Esophagus muscularis mucosa (tissue), 4 donors: ENCODE measurements around the gene CST1.

Experiments used
- EP300 ChIP-seq: sonication (generic); formaldehyde crosslinking; IDR thresholded peaks from one replicate; pipeline ENCODE4 v1.6.1; 2017; ENCODE audit warnings: antibody characterized with exemption
- POLR2A ChIP-seq: fragments of 450-650 bp; IDR thresholded peaks from one replicate; pipeline ENCODE4 v1.6.1; 2017; ENCODE audit warnings: antibody characterized with exemption, moderate library complexity, mild to moderate bottlenecking, low read depth
- POLR2AphosphoS5 ChIP-seq, 2 donors: sonication (generic); formaldehyde crosslinking; IDR thresholded peaks; one replicate each; pipeline ENCODE4 v1.6.1; 2017; ENCODE audit warnings: antibody characterized with exemption in 2 of 2
- TF ChIP-seq, protein P1 (sequence below), 3 experiments: fragments of 200-600 bp in 2 of 3; fragments of 450-650 bp in 1 of 3; sonication (generic) in 2 of 3; IDR thresholded peaks; one replicate each; pipeline ENCODE4 v1.5.1; 2017 to 2019; ENCODE audit warnings: antibody characterized with exemption in 3 of 3, mild to moderate bottlenecking in 2 of 3, moderate library complexity in 1 of 3

DNA sequence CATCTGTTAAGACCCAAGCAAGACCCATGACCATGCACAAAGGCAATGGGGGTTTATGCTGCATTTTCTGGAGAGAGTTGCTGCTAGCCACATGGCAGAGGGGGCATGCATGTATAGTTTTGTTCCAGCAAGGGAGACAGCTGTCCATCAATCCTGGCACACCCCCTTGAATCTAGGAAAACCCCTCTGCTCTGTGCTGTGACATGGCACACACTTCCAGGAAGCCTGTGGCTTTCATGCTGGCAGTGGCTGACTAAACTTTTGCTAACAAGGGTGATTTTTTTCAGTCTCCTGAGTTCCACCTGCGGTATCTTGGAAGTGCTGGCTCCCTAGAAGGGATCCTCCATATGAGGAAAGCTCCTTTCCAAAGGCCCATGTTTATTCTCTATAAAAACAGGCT, 52.8 kb downstream of the CST1 start:
- TF ChIP-seq, protein P1, sequence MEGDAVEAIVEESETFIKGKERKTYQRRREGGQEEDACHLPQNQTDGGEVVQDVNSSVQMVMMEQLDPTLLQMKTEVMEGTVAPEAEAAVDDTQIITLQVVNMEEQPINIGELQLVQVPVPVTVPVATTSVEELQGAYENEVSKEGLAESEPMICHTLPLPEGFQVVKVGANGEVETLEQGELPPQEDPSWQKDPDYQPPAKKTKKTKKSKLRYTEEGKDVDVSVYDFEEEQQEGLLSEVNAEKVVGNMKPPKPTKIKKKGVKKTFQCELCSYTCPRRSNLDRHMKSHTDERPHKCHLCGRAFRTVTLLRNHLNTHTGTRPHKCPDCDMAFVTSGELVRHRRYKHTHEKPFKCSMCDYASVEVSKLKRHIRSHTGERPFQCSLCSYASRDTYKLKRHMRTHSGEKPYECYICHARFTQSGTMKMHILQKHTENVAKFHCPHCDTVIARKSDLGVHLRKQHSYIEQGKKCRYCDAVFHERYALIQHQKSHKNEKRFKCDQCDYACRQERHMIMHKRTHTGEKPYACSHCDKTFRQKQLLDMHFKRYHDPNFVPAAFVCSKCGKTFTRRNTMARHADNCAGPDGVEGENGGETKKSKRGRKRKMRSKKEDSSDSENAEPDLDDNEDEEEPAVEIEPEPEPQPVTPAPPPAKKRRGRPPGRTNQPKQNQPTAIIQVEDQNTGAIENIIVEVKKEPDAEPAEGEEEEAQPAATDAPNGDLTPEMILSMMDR (IDR thresholded peaks at IDR 0.05) = no peak
- TF ChIP-seq POLR2AphosphoS5 (IDR thresholded peaks at IDR 0.05) = no peak
- TF ChIP-seq POLR2A = no peak
- TF ChIP-seq EP300 = no peak
